H1 (cell line): ENCODE data around the gene LSM2. TPM values are rescaled to one million over a fixed set of nuclear protein-coding genes. Genes with fewer than 3 reads are reported as not detected.
"Not testable (repeated sequence)": the region's sequence is repeated elsewhere in the genome, so short reads cannot be mapped to it uniquely, and the experiment has no call there.

Experiments used
- CTCF ChIA-PET: fragments of 300-600 bp; sonication (Branson Sonifier 250); formaldehyde crosslinking; loops from one replicate; lab custom pipeline; 2021; ENCODE audit not compliant: partially characterized antibody; lab: Charles Lee
- POLR2A ChIA-PET: fragments of 300-600 bp; sonication (Branson Sonifier 250); formaldehyde crosslinking; loops from one replicate; lab custom pipeline; 2021; ENCODE audit warnings: inconsistent platforms; ENCODE audit not compliant: partially characterized antibody; lab: Charles Lee
- DNase-seq, 2 experiments: peaks; one replicate each; pipeline versions ENCODE4 v3.0.0 to v3.0.0-alpha.2; 2010 to 2022; ENCODE audit warnings: low spot score in 2 of 2, low read depth in 1 of 2, mixed read lengths in 1 of 2
- FAIRE-seq: peaks from 2 replicates; lab custom pipeline; 2011; peaks lifted over from hg19 to GRCh38; lab: Jason Lieb, UNC
- H2AFZ ChIP-seq: 2 replicates; pipeline ENCODE4 v1.8.1; 2012; ENCODE audit warnings: low read length, inconsistent platforms
- H2AK5ac ChIP-seq: 2 replicates; pipeline ENCODE4 v1.6.1; 2013; ENCODE audit warnings: low read depth, low read length
- H2BK120ac ChIP-seq: replicated peaks from 2 replicates; pipeline ENCODE3; 2013; ENCODE audit warnings: low read depth, low read length, inconsistent platforms
- H2BK12ac ChIP-seq: 2 replicates; pipeline ENCODE4 v1.6.1; 2013; ENCODE audit warnings: low read depth, low read length
- H2BK15ac ChIP-seq: 2 replicates; pipeline ENCODE4 v1.6.1; 2013; ENCODE audit warnings: low read length
- H2BK20ac ChIP-seq: 2 replicates; pipeline ENCODE4 v1.6.1; 2013; ENCODE audit warnings: low read length
- H2BK5ac ChIP-seq: 2 replicates; pipeline ENCODE4 v1.6.1; 2013; ENCODE audit warnings: low read depth, low read length
- H3K14ac ChIP-seq: 2 replicates; pipeline ENCODE4 v1.6.1; 2013; ENCODE audit warnings: inconsistent platforms; ENCODE audit not compliant: insufficient read length
- H3K18ac ChIP-seq: 2 replicates; pipeline ENCODE4 v1.6.1; 2013; ENCODE audit warnings: low read length; ENCODE audit errors: extremely low read depth
- H3K23ac ChIP-seq: 2 replicates; pipeline ENCODE4 v1.6.1; 2013; ENCODE audit warnings: inconsistent platforms; ENCODE audit not compliant: insufficient read length
- H3K23me2 ChIP-seq: 2 replicates; pipeline ENCODE4 v1.6.1; 2013; ENCODE audit warnings: low read depth, low read length
- H3K27ac ChIP-seq: 2 replicates; pipeline ENCODE4 v1.6.1; 2011; ENCODE audit warnings: low read depth, low read length, inconsistent platforms
- H3K27me3 ChIP-seq, 4 experiments: replicated peaks in 1 of 4; 1 replicate in 1 of 4; 2 replicates in 3 of 4; pipeline versions ENCODE4 v1.6.1 to v1.8.1; 2011 to 2013; ENCODE audit warnings: low read length in 3 of 4, mild to moderate bottlenecking in 3 of 4, inconsistent platforms in 2 of 4, mixed read lengths in 2 of 4, moderate library complexity in 1 of 4; ENCODE audit not compliant: control insufficient read depth in 3 of 4, insufficient read depth in 3 of 4; ENCODE audit errors: extremely low read depth in 1 of 4
- H3K36me3 ChIP-seq, 4 experiments: 2 replicates each; pipeline versions ENCODE4 v1.6.1 to v1.8.1; 2011 to 2013; ENCODE audit warnings: mild to moderate bottlenecking in 4 of 4, low read length in 3 of 4, moderate library complexity in 2 of 4, control low read depth in 1 of 4, inconsistent platforms in 1 of 4; ENCODE audit not compliant: insufficient read depth in 4 of 4, control insufficient read depth in 2 of 4
- H3K4ac ChIP-seq: replicated peaks from 2 replicates; pipeline ENCODE3; 2013; ENCODE audit warnings: low read length, low read depth, mixed read lengths, inconsistent platforms; ENCODE audit not compliant: insufficient read length
- H3K4me1 ChIP-seq, 4 experiments: replicated peaks in 1 of 4; 1 replicate in 1 of 4; 2 replicates in 3 of 4; pipeline versions ENCODE4 v1.6.1 to v1.8.1; 2011 to 2013; ENCODE audit warnings: low read length in 3 of 4, inconsistent platforms in 2 of 4, mixed read lengths in 1 of 4; ENCODE audit not compliant: insufficient read depth in 4 of 4, control insufficient read depth in 3 of 4
- H3K4me2 ChIP-seq, 2 experiments: 2 replicates each; pipeline versions ENCODE4 v1.6.1 to v1.8.1; 2011 to 2013; ENCODE audit warnings: low read depth in 2 of 2, low read length in 2 of 2, control low read depth in 1 of 2, inconsistent platforms in 1 of 2, mild to moderate bottlenecking in 1 of 2; ENCODE audit not compliant: insufficient read depth in 1 of 2
- H3K4me3 ChIP-seq, 4 experiments: fragments of 200-600, 300-600 bp in 1 of 4; sonication (generic), shearing (Covaris generic), sonication (Bioruptor Twin) in 1 of 4; 2 replicates each; pipeline versions ENCODE4 v1.5.1 to v1.8.1; 2011 to 2016; ENCODE audit warnings: low read length in 4 of 4, low read depth in 3 of 4, control low read depth in 2 of 4, inconsistent platforms in 2 of 4, mild to moderate bottlenecking in 2 of 4, mixed read lengths in 1 of 4, moderate library complexity in 1 of 4; ENCODE audit not compliant: insufficient read depth in 2 of 4; ENCODE audit errors: extremely low read depth in 1 of 4
- H3K56ac ChIP-seq: replicated peaks from 2 replicates; pipeline ENCODE3; 2013; ENCODE audit warnings: low read depth, mild to moderate bottlenecking, mixed read lengths, low read length, inconsistent platforms; ENCODE audit not compliant: insufficient read length
- H3K79me1 ChIP-seq: 2 replicates; pipeline ENCODE4 v1.6.1; 2013; ENCODE audit warnings: low read depth, low read length, control low read depth
- H3K79me2 ChIP-seq, 2 experiments: 2 replicates each; pipeline versions ENCODE4 v1.6.1 to v1.8.1; 2012 to 2013; ENCODE audit warnings: low read length in 2 of 2, mild to moderate bottlenecking in 2 of 2, inconsistent platforms in 1 of 2; ENCODE audit not compliant: insufficient read depth in 2 of 2, control insufficient read depth in 1 of 2
- H3K9ac ChIP-seq, 4 experiments: replicated peaks in 1 of 4; 1 replicate in 1 of 4; 2 replicates in 3 of 4; pipeline versions ENCODE4 v1.6.1 to v1.8.1; 2011 to 2013; ENCODE audit warnings: low read depth in 3 of 4, low read length in 3 of 4, control low read depth in 2 of 4, mild to moderate bottlenecking in 2 of 4, moderate library complexity in 2 of 4, inconsistent platforms in 1 of 4; ENCODE audit errors: extremely low read depth in 1 of 4
- H3K9me3 ChIP-seq, 2 experiments: 2 replicates each; pipeline versions ENCODE4 v1.6.1 to v1.8.1; 2012 to 2013; ENCODE audit warnings: mild to moderate bottlenecking in 2 of 2, moderate library complexity in 2 of 2, control low read depth in 1 of 2, inconsistent platforms in 1 of 2, low read depth in 1 of 2, low read length in 1 of 2, mixed read lengths in 1 of 2; ENCODE audit not compliant: insufficient read depth in 2 of 2
- H4K20me1 ChIP-seq, 2 experiments: replicated peaks in 1 of 2; 2 replicates each; pipeline versions ENCODE3 to v1.8.1; 2011 to 2013; ENCODE audit warnings: inconsistent platforms in 2 of 2, low read length in 2 of 2, mild to moderate bottlenecking in 1 of 2; ENCODE audit not compliant: insufficient read depth in 2 of 2, control insufficient read depth in 1 of 2
- H4K5ac ChIP-seq: 2 replicates; pipeline ENCODE4 v1.6.1; 2013; ENCODE audit warnings: low read length, low read depth, mixed read lengths, inconsistent platforms; ENCODE audit not compliant: insufficient read length
- H4K8ac ChIP-seq: 2 replicates; pipeline ENCODE4 v1.8.0; 2013; ENCODE audit warnings: mild to moderate bottlenecking, moderate library complexity, low read length, inconsistent platforms; ENCODE audit not compliant: insufficient read depth; ENCODE audit errors: extremely low read depth
- H4K91ac ChIP-seq: replicated peaks from 2 replicates; pipeline ENCODE3; 2013; ENCODE audit warnings: low read length, mixed read lengths, inconsistent platforms; ENCODE audit not compliant: insufficient read length
- WGBS, 2 experiments: shearing (Covaris generic) in 1 of 2; methylation state at CpG; one replicate each; pipeline versions ENCODE4 v1.1.6 to v1.1.7; 2013 to 2015; ENCODE audit warnings: low lambda C conversion rate in 2 of 2, mixed read lengths in 2 of 2, inconsistent platforms in 1 of 2, low coverage in 1 of 2, missing lambda C conversion rate in 1 of 2; ENCODE audit not compliant: insufficient replicate concordance in 2 of 2, insufficient coverage in 1 of 2, insufficient read length in 1 of 2; ENCODE audit errors: extremely low coverage in 1 of 2, missing lambda C conversion rate in 1 of 2; 5-methylcytosine and 5-hydroxymethylcytosine counted together
- polyA plus RNA-seq, 7 experiments: library from polyadenylated mRNA; depleted of rRNA in 3 of 7; stranded (reverse) in 5 of 7; unstranded in 2 of 7; fragments of >200 nt in 5 of 7; fragments of 200-250 nt in 2 of 7; gene quantifications; 1 replicate in 5 of 7; 2 replicates in 1 of 7; 4 replicates in 1 of 7; pipeline versions ENCODE4 v1.2.1 to v1.2.3, GENCODE V29; 2011 to 2013; ENCODE audit warnings: missing spikeins in 2 of 7, mixed read lengths in 2 of 7
- total RNA-seq: library from RNA; stranded (reverse); fragmentation: NEBNext Ultra II Directional; extraction: Animal tissue kit (Norgen Biotek cat#: 25700); gene quantifications from 2 replicates; pipeline ENCODE4 v1.2.1, GENCODE V29; 2021

The LSM2 gene
- total and polyA plus RNA-seq, 2 of the 8 experiments (the other 6 are each of a cell fraction or from before 2014, with no cell fraction given), result 127 to 168 TPM

- Histone ChIP-seq H3K4me2 (peak overlapping the region in 1 of 2 experiments; percentile 80; a peak in 1 of 4 replicates), H3K23me2 (peaks cover 14% of the 10 kb centered on the region), H3K4me1 (peaks cover 5 to 12% (median 9%) of the 10 kb centered on the region in 4 experiments; a peak in 6 of 7 replicates), H2BK20ac (peak overlapping the region; percentile 9; the same call in 1 of the 2 replicates)
- not testable (repeated sequence) for FAIRE-seq, H3K79me1 ChIP-seq, H4K8ac ChIP-seq, H4K5ac ChIP-seq, H4K20me1 ChIP-seq, H3K23ac ChIP-seq, H3K4me3 ChIP-seq, H3K79me2 ChIP-seq, H3K4ac ChIP-seq, H3K14ac ChIP-seq, H2BK5ac ChIP-seq, H2AFZ ChIP-seq, H3K36me3 ChIP-seq, H4K91ac ChIP-seq, H3K56ac ChIP-seq, H2BK120ac ChIP-seq, H2BK12ac ChIP-seq, H3K9ac ChIP-seq, H2AK5ac ChIP-seq, H3K9me3 ChIP-seq, H3K18ac ChIP-seq, H2BK15ac ChIP-seq, H3K27me3 ChIP-seq, DNase-seq, H3K27ac ChIP-seq
- ChIA-PET CTCF (interaction anchor here (2.4 to 3.4 kb wide), 2 partner anchors 16 to 28 kb away, joined by 6 to 13 read pairs; partner anchors contain the start of genes LSM2 and VARS1), POLR2A (interaction anchor here (1.2 to 10.9 kb wide), 7 partner anchors 11 to 167 kb away, joined by 4 to 136 read pairs (median 23); partner anchors contain the start of genes EHMT2, HSPA1A, HSPA1L and LSM2)
- 86% methylated on average over 9 of the region's 9 CpGs; no CpG with 5 or more reads in 1 of the 2 experiments for WGBS, 2 experiments
These were observed 16.9 kb upstream of the LSM2 start for GRCh38 chr6:31823592-31824196.
